GM18505 (cell line): ENCODE results near the gene PHC1.

Source experiments
- ATAC-seq: cut with Tn5 transposase; IDR thresholded peaks from one replicate; pipeline ENCODE4 v1.9.1; 2021; ENCODE audit not compliant: unreplicated experiment
- POLR2A ChIP-seq: IDR thresholded peaks from 4 replicates; pipeline ENCODE4 v1.6.1; 2011; ENCODE audit warnings: borderline replicate concordance; ENCODE audit not compliant: insufficient read depth, insufficient read length; ENCODE audit errors: extremely low read depth

The PHC1 gene

GRCh38 chr12:8987685-8988084 lies 73.4 kb downstream of the PHC1 start:
- TF ChIP-seq POLR2A: no peak
- ATAC-seq: no peak

GRCh38 chr12:8989413-8989812 lies 75.1 kb downstream of the PHC1 start, which contains the start of gene KLRG1:
KLRG1 (plus strand) TSS chr12:8989546; CDS start chr12:8989636, 90 bp downstream.
- no peak for ATAC-seq
- no peak for TF ChIP-seq POLR2A
